B cell (primary cell): ENCODE results near the gene TMEM45B.

ENCODE experiments used
- CTCF ChIP-seq: fragments of 200-600 bp; IDR thresholded peaks from one replicate; pipeline ENCODE4 v1.8.0; 2022; ENCODE audit warnings: antibody characterized with exemption, mild to moderate bottlenecking
- EZH2 ChIP-seq: IDR thresholded peaks from 2 replicates; pipeline ENCODE4 v1.6.1; 2012; ENCODE audit warnings: borderline replicate concordance, low read depth, mild to moderate bottlenecking, moderate library complexity, low read length; ENCODE audit not compliant: insufficient read depth, poor library complexity, severe bottlenecking

- TF ChIP-seq CTCF (no peak), EZH2 (no peak)
Measured at GRCh38 chr11:129798212-129798611, 17.4 kb upstream of the TMEM45B start.
